Posterior cingulate gyrus (tissue), 11 donors: ENCODE data around the gene MMEL1.
"Not testable (repeated sequence)": the region's sequence is repeated elsewhere in the genome, so short reads cannot be mapped to it uniquely, and the experiment has no call there.

Experiments used
- DNase-seq, 10 donors: peaks; one replicate each; pipeline versions ENCODE4 v3.0.0 to v3.0.0-alpha.2; 2020 to 2021; ENCODE audit warnings: mixed read lengths in 3 of 10
- intact Hi-C: fragments of 100-400 bp; cut with DNase I; formaldehyde crosslinking; loops from one replicate; pipeline ENCODE4 v1.15.1; 2023

Gene MMEL1

GRCh38 chr1:2564006-2564814 lies 68.6 kb downstream of the MMEL1 start:
- intact Hi-C loops: no loop called here
- DNase-seq: no peak

GRCh38 chr1:2563205-2563604 lies 69.6 kb downstream of the MMEL1 start:
- intact Hi-C loops: no loop called here
- no peak for DNase-seq

- no peak for DNase-seq
- intact Hi-C loops: no loop called here
These were observed 70.6 kb downstream of the MMEL1 start for GRCh38 chr1:2561898-2562895.

- intact Hi-C loops: no loop called here
- no peak for DNase-seq
These were observed 71.4 kb downstream of the MMEL1 start for GRCh38 chr1:2561446-2561845.

GRCh38 chr1:2560299-2561073 lies 72.3 kb downstream of the MMEL1 start:
- DNase-seq: no peak
- intact Hi-C loops: no loop called here

- DNase-seq: no peak
- intact Hi-C loops: no loop called here
These were observed 73.1 kb downstream of the MMEL1 start for GRCh38 chr1:2559509-2560298.

GRCh38 chr1:2558861-2559260 lies 74.0 kb downstream of the MMEL1 start:
- no peak for DNase-seq
- intact Hi-C loops: no loop called here

- intact Hi-C loops: no loop called here
- no peak for DNase-seq
These were observed 74.4 kb downstream of the MMEL1 start for GRCh38 chr1:2558420-2558819.

GRCh38 chr1:2557482-2558400 lies 75.1 kb downstream of the MMEL1 start:
- intact Hi-C loops: no loop called here
- no peak for DNase-seq

GRCh38 chr1:2556678-2557481 lies 75.9 kb downstream of the MMEL1 start:
- DNase-seq: no peak
- intact Hi-C loops: no loop called here

GRCh38 chr1:2556277-2556677 lies 76.5 kb downstream of the MMEL1 start, which contains the start of gene TNFRSF14:
Gene TNFRSF14, plus strand, starts transcription at chr1:2556371. Its CDS starts 294 bp downstream, at chr1:2556665.
- intact Hi-C loops: no loop called here
- DNase-seq: peak in 3 of 10 donors; percentile 36 to 53 (median 47)

GRCh38 chr1:2555634-2556276 lies 77.1 kb downstream of the MMEL1 start:
- DNase-seq: peak in 4 of 10 donors; percentile 40 to 91 (median 46)
- intact Hi-C loops: no loop called here

GRCh38 chr1:2554621-2555387 lies 78.0 kb downstream of the MMEL1 start:
- intact Hi-C loops: no loop called here
- no peak for DNase-seq

GRCh38 chr1:2553871-2554620 lies 78.8 kb downstream of the MMEL1 start:
- DNase-seq: no peak
- intact Hi-C loops: no loop called here

- DNase-seq: not testable (repeated sequence)
These were observed 79.7 kb downstream of the MMEL1 start for GRCh38 chr1:2553076-2553475.

GRCh38 chr1:2552189-2552588 lies 80.6 kb downstream of the MMEL1 start:
- intact Hi-C loops: no loop called here
- DNase-seq: no peak

More at GRCh38 chr1:2553076-2553475, 79.7 kb downstream of the MMEL1 start:
- intact Hi-C loops: not testable (repeated sequence)
